CD4-positive, alpha-beta T cell treated with Interleukin-15 for 4 hours (primary cell): ENCODE measurements around the gene NEIL3.

Experiments used
- DNase-seq: peaks from one replicate; pipeline ENCODE4 v3.0.0-alpha.2; 2020; ENCODE audit warnings: low spot score

NEIL3 gene

GRCh38 chr4:177309522-177310371, at the start of gene NEIL3:
Gene NEIL3 (plus strand): TSS chr4:177309874. CDS start chr4:177309954, 80 bp downstream.
- DNase-seq: peak; percentile 95

- DNase-seq: no peak
Observed at GRCh38 chr4:177263818-177264217, 45.9 kb upstream of the NEIL3 start.

- no peak for DNase-seq
Observed at GRCh38 chr4:177264788-177265422, 44.8 kb upstream of the NEIL3 start.

- no peak for DNase-seq
Observed at GRCh38 chr4:177265729-177266128, 43.9 kb upstream of the NEIL3 start.

GRCh38 chr4:177266506-177266905, 43.2 kb upstream of the NEIL3 start:
- DNase-seq: no peak

GRCh38 chr4:177267911-177268310, 41.8 kb upstream of the NEIL3 start:
- no peak for DNase-seq

- no peak for DNase-seq
Observed at GRCh38 chr4:177271091-177271490, 38.6 kb upstream of the NEIL3 start.

GRCh38 chr4:177271915-177272766, 37.5 kb upstream of the NEIL3 start:
- DNase-seq: no peak

GRCh38 chr4:177275999-177276398, 33.7 kb upstream of the NEIL3 start:
- DNase-seq: no peak

- DNase-seq: no peak
Observed at GRCh38 chr4:177281351-177281909, 28.2 kb upstream of the NEIL3 start.

- no peak for DNase-seq
Observed at GRCh38 chr4:177282284-177282835, 27.3 kb upstream of the NEIL3 start.

GRCh38 chr4:177283167-177283566, 26.5 kb upstream of the NEIL3 start:
- DNase-seq: no peak

GRCh38 chr4:177285953-177286352, 23.7 kb upstream of the NEIL3 start:
- no peak for DNase-seq

GRCh38 chr4:177287255-177287654, 22.4 kb upstream of the NEIL3 start:
- DNase-seq: no peak

GRCh38 chr4:177288335-177288734, 21.3 kb upstream of the NEIL3 start:
- DNase-seq: no peak

- no peak for DNase-seq
Observed at GRCh38 chr4:177290780-177291179, 18.9 kb upstream of the NEIL3 start.

- DNase-seq: no peak
Observed at GRCh38 chr4:177292171-177292570, 17.5 kb upstream of the NEIL3 start.

- no peak for DNase-seq
Observed at GRCh38 chr4:177293208-177294033, 16.3 kb upstream of the NEIL3 start.

- DNase-seq: no peak
Observed at GRCh38 chr4:177297785-177298391, 11.8 kb upstream of the NEIL3 start.

- DNase-seq: no peak
Observed at GRCh38 chr4:177301126-177301639, 8.5 kb upstream of the NEIL3 start.
